Stomach (tissue), 9 donors: ENCODE data around the gene CPED1. TPM values are rescaled to one million over a fixed set of nuclear protein-coding genes. Genes with fewer than 3 reads are reported as not detected.

Experiments used
- DNase-seq, 2 donors: peaks; one replicate each; pipeline versions ENCODE4 v3.0.0 to v3.0.0-alpha.2; 2013 to 2019
- H3K27ac ChIP-seq, 5 donors: fragments of 200-600 bp in 4 of 5; sonication (generic) in 4 of 5; one replicate each; pipeline ENCODE4 v1.5.1; 2013 to 2019; ENCODE audit warnings: mild to moderate bottlenecking in 1 of 5, moderate library complexity in 1 of 5
- H3K27me3 ChIP-seq, 3 donors: fragments of 200-600 bp; sonication (generic); one replicate each; pipeline ENCODE4 v1.5.1; 2017 to 2019; ENCODE audit warnings: mixed run types in 1 of 3
- H3K36me3 ChIP-seq, 4 donors: fragments of 200-600 bp; sonication (generic); 1 replicate in 3 of 4; 2 replicates in 1 of 4; pipeline ENCODE4 v1.5.1; 2016 to 2019
- H3K4me1 ChIP-seq, 4 donors: fragments of 200-600 bp; sonication (generic); one replicate each; pipeline ENCODE4 v1.5.1; 2016 to 2019
- H3K4me3 ChIP-seq, 4 donors: fragments of 200-600 bp; sonication (generic) in 3 of 4; one replicate each; pipeline ENCODE4 v1.5.1; 2016 to 2019; ENCODE audit warnings: mild to moderate bottlenecking in 1 of 4
- H3K9me3 ChIP-seq, 4 donors: fragments of 200-600 bp; sonication (generic); one replicate each; pipeline ENCODE4 v1.5.1; 2016 to 2019
- CTCF ChIP-seq, 7 experiments: fragments of 450-650 bp in 4 of 7; fragments of 200-600 bp in 3 of 7; sonication (generic) in 3 of 7; IDR thresholded peaks; one replicate each; pipeline ENCODE4 v1.5.1; 2016 to 2019; ENCODE audit warnings: antibody characterized with exemption in 7 of 7, control low read depth in 2 of 7, mild to moderate bottlenecking in 1 of 7
- EP300 ChIP-seq: sonication (generic); formaldehyde crosslinking; IDR thresholded peaks from one replicate; pipeline ENCODE4 v1.6.1; 2017; ENCODE audit warnings: antibody characterized with exemption
- POLR2A ChIP-seq, 4 donors: fragments of 450-650 bp; IDR thresholded peaks; one replicate each; pipeline ENCODE4 v1.6.1; 2016; ENCODE audit warnings: antibody characterized with exemption in 4 of 4, control low read depth in 2 of 4, mild to moderate bottlenecking in 1 of 4, moderate library complexity in 1 of 4
- POLR2AphosphoS5 ChIP-seq, 3 donors: sonication (generic); formaldehyde crosslinking; IDR thresholded peaks; one replicate each; pipeline ENCODE4 v1.6.1; 2016; ENCODE audit warnings: antibody characterized with exemption in 3 of 3
- whole genome bisulfite sequencing, 5 donors: extraction: QIAGEN DNeasy Blood & Tissue Kit in 3 of 5; methylation state at CpG; one replicate each; pipeline versions ENCODE4 v1.1.5 to v1.1.7; 2013 to 2018; 5-methylcytosine and 5-hydroxymethylcytosine counted together
- intact Hi-C: fragments of 100-400 bp; cut with DNase I; formaldehyde crosslinking; loops from one replicate; pipeline ENCODE4 v1.15.1; 2023; ENCODE audit warnings: low total_unique reads
- polyA plus RNA-seq, 3 donors: library from polyadenylated mRNA; stranded (reverse); fragments of 200-250 nt; gene quantifications; one replicate each; pipeline ENCODE4 v1.2.3, GENCODE V29; 2013
- total RNA-seq, 5 donors: library from RNA; depleted of rRNA; stranded (reverse); fragments of >200 nt; gene quantifications; one replicate each; pipeline versions ENCODE4 v1.1.0 to v1.2.3, GENCODE V29; 2014 to 2016
- donor health status: healthy with polysubstance abuse.
- donor health status: Bipolar disorder and iron deficiency.
- donor health status: healthy.

CPED1 gene
- total and polyA plus RNA-seq, 8 donors = 3.0 to 58.7 (median 15.9) TPM

DNA sequence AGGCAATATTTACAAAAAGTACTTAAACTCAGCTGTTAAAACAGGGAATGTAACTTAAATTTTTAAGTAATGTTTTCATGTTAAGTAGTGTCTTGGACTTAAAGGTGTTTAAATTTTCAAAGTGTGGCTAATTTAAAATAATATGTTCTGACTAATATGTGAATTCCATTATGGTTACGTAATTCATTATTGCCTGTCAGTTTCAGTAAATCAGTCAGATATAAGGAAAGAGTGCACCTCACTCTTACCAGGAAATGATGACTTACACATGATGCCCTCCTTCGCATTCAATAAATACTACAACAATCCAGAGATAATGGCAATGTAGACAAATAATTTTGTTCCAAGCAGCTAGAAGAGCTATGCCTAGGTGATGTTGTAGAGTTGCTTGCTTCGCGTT is 271.3 kb downstream of the CPED1 start:
- 75 to 91% (median 89%) methylated on average over 4 of the region's 4 CpGs for WGBS, 5 donors
- no peaks in the 10 kb centered on the region for H3K4me1 ChIP-seq
- H3K4me3 ChIP-seq = no peak overlapping the region
- no peaks in the 10 kb centered on the region for H3K27me3 ChIP-seq
- DNase-seq = no peak
- TF ChIP-seq POLR2AphosphoS5 (IDR thresholded peaks at IDR 0.05) (no peak), POLR2A (IDR thresholded peaks at IDR 0.05) (no peak), CTCF (IDR thresholded peaks at IDR 0.05) (no peak), EP300 (no peak)
- H3K27ac ChIP-seq = no peak overlapping the region
- H3K36me3 ChIP-seq = no peaks in the 10 kb centered on the region
- H3K9me3 ChIP-seq = no peaks in the 10 kb centered on the region
- intact Hi-C loops = no loop called here

- Histone ChIP-seq H3K27ac (no peak overlapping the region), H3K27me3 (no peaks in the 10 kb centered on the region), H3K4me3 (no peak overlapping the region), H3K36me3 (peaks cover 0 to 4% (median 0%) of the 10 kb centered on the region in 4 donors), H3K4me1 (no peaks in the 10 kb centered on the region), H3K9me3 (no peaks in the 10 kb centered on the region)
- TF ChIP-seq CTCF (IDR thresholded peaks at IDR 0.05) (no peak), EP300 (no peak), POLR2A (IDR thresholded peaks at IDR 0.05) (no peak), POLR2AphosphoS5 (IDR thresholded peaks at IDR 0.05) (no peak)
- intact Hi-C loops = no loop called here
- DNase-seq = no peak
- WGBS, 5 donors = 59 to 90% (median 76%) methylated on average over 3 of the region's 3 CpGs
Measured at GRCh38 chr7:121261207-121261884, 272.8 kb downstream of the CPED1 start.

DNA sequence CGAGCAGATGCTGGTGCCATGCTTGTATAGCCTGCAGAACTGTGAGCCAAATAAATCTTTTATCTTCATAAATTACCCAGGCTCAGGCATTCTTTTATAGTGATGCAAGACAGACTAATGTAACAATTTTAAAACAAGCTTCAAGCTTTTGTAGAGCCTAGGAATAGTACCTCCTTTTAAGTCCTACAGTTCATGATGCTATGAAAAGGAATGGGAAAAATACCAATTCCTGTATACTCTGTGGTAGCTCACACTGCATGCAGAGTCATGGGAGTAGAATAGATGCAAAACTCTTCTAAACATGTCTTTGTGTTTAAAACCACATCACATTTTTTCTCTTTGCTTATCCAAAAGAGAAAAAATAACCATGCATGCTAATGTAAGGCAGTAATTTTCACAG is 273.7 kb downstream of the CPED1 start:
- WGBS, 5 donors = 33 to 79% (median 64%) methylated on average over 1 of the region's 1 CpG
- no peaks in the 10 kb centered on the region for H3K27me3 ChIP-seq
- intact Hi-C loops = no loop called here
- no peak overlapping the region for H3K4me3 ChIP-seq
- no peaks in the 10 kb centered on the region for H3K9me3 ChIP-seq
- no peak for DNase-seq
- no peaks in the 10 kb centered on the region for H3K4me1 ChIP-seq
- peaks cover 0 to 4% (median under 1%) of the 10 kb centered on the region in 4 donors for H3K36me3 ChIP-seq
- no peak overlapping the region for H3K27ac ChIP-seq
- TF ChIP-seq POLR2AphosphoS5 (IDR thresholded peaks at IDR 0.05) (no peak), POLR2A (IDR thresholded peaks at IDR 0.05) (no peak), CTCF (IDR thresholded peaks at IDR 0.05) (no peak), EP300 (no peak)

DNA sequence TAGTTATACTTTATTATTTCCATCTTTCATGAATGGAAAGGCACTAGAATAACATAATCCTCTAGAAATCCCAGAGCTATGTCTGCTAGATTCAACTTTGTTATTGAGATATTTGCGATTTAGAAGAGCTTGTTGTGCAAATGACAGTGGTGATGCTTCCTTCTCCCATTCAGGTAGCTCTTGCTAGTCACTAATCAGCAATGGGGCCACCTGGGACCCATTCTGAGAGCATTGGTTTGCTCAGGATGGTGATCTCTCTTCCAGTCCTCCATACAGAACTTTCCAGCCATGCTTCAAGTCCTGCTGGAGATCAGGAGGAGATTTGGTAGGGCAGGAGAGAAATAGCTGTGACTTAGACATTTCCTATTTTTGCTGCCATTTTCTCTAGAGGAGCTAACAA is 274.5 kb downstream of the CPED1 start:
- DNase-seq = no peak
- Histone ChIP-seq H3K4me1 (no peaks in the 10 kb centered on the region), H3K9me3 (no peaks in the 10 kb centered on the region), H3K27ac (no peak overlapping the region), H3K27me3 (no peaks in the 10 kb centered on the region), H3K4me3 (no peak overlapping the region), H3K36me3 (peaks cover 0 to 9% (median 4%) of the 10 kb centered on the region in 4 donors)
- intact Hi-C loops = no loop called here
- TF ChIP-seq POLR2A (IDR thresholded peaks at IDR 0.05) = no peak
- TF ChIP-seq CTCF (IDR thresholded peaks at IDR 0.05) = no peak
- no peak for TF ChIP-seq EP300
- TF ChIP-seq POLR2AphosphoS5 (IDR thresholded peaks at IDR 0.05) = no peak
- 85 to 92% (median 89%) methylated on average over 1 of the region's 1 CpG for WGBS, 5 donors
